ENCODE data around the gene TMEM44.

TMEM44 gene

GRCh38 chr3:194586836-194587235 lies 46.4 kb downstream of the TMEM44 start:
- no peaks in the 10 kb centered on the region for H3K9me2 ChIP-seq (replicated peaks; ENCODE audit: low read depth, low read length)
- H3K4me3 ChIP-seq (ENCODE audit: low read length, poor library complexity, severe bottlenecking) = no peak overlapping the region
- no peak overlapping the region for H3K9ac ChIP-seq (ENCODE audit: low read depth, low read length, poor library complexity, severe bottlenecking)
- TF ChIP-seq EZH2phosphoT487 (IDR thresholded peaks at IDR 0.05; ENCODE audit: borderline replicate concordance) (no peak), CTCF (conservative IDR thresholded peaks at IDR 0.05; ENCODE audit: low read length) (no peak)
- no peak overlapping the region for H3K4me2 ChIP-seq (ENCODE audit: low read depth, low read length, poor library complexity, severe bottlenecking)
- H3K27me3 ChIP-seq (ENCODE audit: insufficient read depth, low read length, poor library complexity, severe bottlenecking) = no peaks in the 10 kb centered on the region
- H4K20me1 ChIP-seq (ENCODE audit: insufficient read depth, low read length, poor library complexity, severe bottlenecking) = no peaks in the 10 kb centered on the region
- no peaks in the 10 kb centered on the region for H3K9me3 ChIP-seq (ENCODE audit: insufficient read depth, low read depth, low read length)
- H3F3A ChIP-seq (ENCODE audit: low read depth) = no peaks in the 10 kb centered on the region
- H3K36me3 ChIP-seq (ENCODE audit: insufficient read depth, low read length) = peaks cover 6% of the 10 kb centered on the region; the same call in 1 of the 2 replicates
- peaks cover 10% of the 10 kb centered on the region for H3K4me1 ChIP-seq (ENCODE audit: insufficient read depth, low read length, poor library complexity, severe bottlenecking)
- peaks cover 10% of the 10 kb centered on the region for H3K79me2 ChIP-seq (ENCODE audit: insufficient read depth, low read length)
- H2AFZ ChIP-seq (ENCODE audit: low read length) = no peak overlapping the region

GRCh38 chr3:194585880-194586281 lies 47.3 kb downstream of the TMEM44 start:
- Histone ChIP-seq H3K27me3 (ENCODE audit: insufficient read depth, low read length, poor library complexity, severe bottlenecking) (no peaks in the 10 kb centered on the region), H3K9ac (ENCODE audit: low read depth, low read length, poor library complexity, severe bottlenecking) (no peak overlapping the region), H3K9me3 (ENCODE audit: insufficient read depth, low read depth, low read length) (no peaks in the 10 kb centered on the region), H3K4me3 (ENCODE audit: low read length, poor library complexity, severe bottlenecking) (no peak overlapping the region), H3K9me2 (replicated peaks; ENCODE audit: low read depth, low read length) (no peaks in the 10 kb centered on the region), H3K4me1 (ENCODE audit: insufficient read depth, low read length, poor library complexity, severe bottlenecking) (peaks cover 10% of the 10 kb centered on the region), H3F3A (ENCODE audit: low read depth) (no peaks in the 10 kb centered on the region), H2AFZ (ENCODE audit: low read length) (no peak overlapping the region), H4K20me1 (ENCODE audit: insufficient read depth, low read length, poor library complexity, severe bottlenecking) (no peaks in the 10 kb centered on the region), H3K36me3 (ENCODE audit: insufficient read depth, low read length) (peaks cover 6% of the 10 kb centered on the region; the same call in 1 of the 2 replicates), H3K79me2 (ENCODE audit: insufficient read depth, low read length) (peaks cover 10% of the 10 kb centered on the region), H3K4me2 (ENCODE audit: low read depth, low read length, poor library complexity, severe bottlenecking) (no peak overlapping the region)
- no peak for TF ChIP-seq CTCF (conservative IDR thresholded peaks at IDR 0.05; ENCODE audit: low read length)
- TF ChIP-seq EZH2phosphoT487 (IDR thresholded peaks at IDR 0.05; ENCODE audit: borderline replicate concordance) = no peak

DNA sequence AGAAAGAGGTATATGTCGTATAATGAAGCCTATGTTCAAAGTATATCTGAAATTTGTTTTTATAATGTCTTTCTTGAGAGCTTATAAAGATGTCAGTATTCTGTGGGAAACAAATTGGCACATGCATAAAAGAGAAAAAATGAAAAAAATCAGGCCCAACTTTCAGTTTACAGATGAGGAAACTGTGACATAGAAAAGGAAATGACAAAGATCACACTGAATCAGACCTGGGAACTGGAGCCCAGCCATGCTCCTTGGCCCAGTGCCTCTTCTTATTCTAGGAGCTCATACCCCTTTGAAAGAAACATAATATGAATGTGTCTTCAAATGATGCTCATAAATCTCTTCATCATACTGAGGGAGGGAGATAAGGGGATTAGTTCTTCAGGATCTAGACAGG lies 48.4 kb downstream of the TMEM44 start:
- Histone ChIP-seq H2AFZ (ENCODE audit: low read length) (no peak overlapping the region), H3K4me1 (ENCODE audit: insufficient read depth, low read length, poor library complexity, severe bottlenecking) (peaks cover 10% of the 10 kb centered on the region), H3K9me3 (ENCODE audit: insufficient read depth, low read depth, low read length) (no peaks in the 10 kb centered on the region), H3K4me2 (ENCODE audit: low read depth, low read length, poor library complexity, severe bottlenecking) (peak overlapping the region; percentile 86), H3K9me2 (replicated peaks; ENCODE audit: low read depth, low read length) (no peaks in the 10 kb centered on the region), H3K79me2 (ENCODE audit: insufficient read depth, low read length) (peaks cover 10% of the 10 kb centered on the region), H3K27me3 (ENCODE audit: insufficient read depth, low read length, poor library complexity, severe bottlenecking) (no peaks in the 10 kb centered on the region), H3K4me3 (ENCODE audit: low read length, poor library complexity, severe bottlenecking) (peak overlapping the region; percentile 95), H4K20me1 (ENCODE audit: insufficient read depth, low read length, poor library complexity, severe bottlenecking) (no peaks in the 10 kb centered on the region), H3K9ac (ENCODE audit: low read depth, low read length, poor library complexity, severe bottlenecking) (peak overlapping the region; percentile 96), H3K36me3 (ENCODE audit: insufficient read depth, low read length) (peaks cover 6% of the 10 kb centered on the region; the same call in 1 of the 2 replicates), H3F3A (ENCODE audit: low read depth) (no peaks in the 10 kb centered on the region)
- no peak for TF ChIP-seq EZH2phosphoT487 (IDR thresholded peaks at IDR 0.05; ENCODE audit: borderline replicate concordance)

- Histone ChIP-seq H3K4me2 (ENCODE audit: low read depth, low read length, poor library complexity, severe bottlenecking) (peak overlapping the region; percentile 86), H3K4me3 (ENCODE audit: low read length, poor library complexity, severe bottlenecking) (peak overlapping the region; percentile 95), H3F3A (ENCODE audit: low read depth) (no peaks in the 10 kb centered on the region), H3K9me3 (ENCODE audit: insufficient read depth, low read depth, low read length) (no peaks in the 10 kb centered on the region), H3K27me3 (ENCODE audit: insufficient read depth, low read length, poor library complexity, severe bottlenecking) (no peaks in the 10 kb centered on the region), H4K20me1 (ENCODE audit: insufficient read depth, low read length, poor library complexity, severe bottlenecking) (no peaks in the 10 kb centered on the region), H3K36me3 (ENCODE audit: insufficient read depth, low read length) (peaks cover 6% of the 10 kb centered on the region; the same call in 1 of the 2 replicates), H3K9me2 (replicated peaks; ENCODE audit: low read depth, low read length) (no peaks in the 10 kb centered on the region), H2AFZ (ENCODE audit: low read length) (peak overlapping the region; percentile 75), H3K79me2 (ENCODE audit: insufficient read depth, low read length) (peaks cover 10% of the 10 kb centered on the region), H3K9ac (ENCODE audit: low read depth, low read length, poor library complexity, severe bottlenecking) (peak overlapping the region; percentile 96), H3K4me1 (ENCODE audit: insufficient read depth, low read length, poor library complexity, severe bottlenecking) (peaks cover 10% of the 10 kb centered on the region)
- TF ChIP-seq CTCF (conservative IDR thresholded peaks at IDR 0.05; ENCODE audit: low read length) = no peak
- TF ChIP-seq EZH2phosphoT487 (IDR thresholded peaks at IDR 0.05; ENCODE audit: borderline replicate concordance) = no peak
These were observed 48.9 kb downstream of the TMEM44 start for GRCh38 chr3:194584320-194584776.

All from Loucy (cell line).